ENCODE measurements around the gene RASGEF1C.

GRCh38 chr5:180215783-180216630 lies 7.0 kb upstream of the RASGEF1C start:
- TF ChIP-seq EZH2 (IDR thresholded peaks at IDR 0.05) = no peak
- no peak for TF ChIP-seq CTCF (IDR thresholded peaks at IDR 0.05)
